ENCODE measurements around the gene RBM10. TPM values are rescaled to one million over a fixed set of nuclear protein-coding genes. Genes with fewer than 3 reads are reported as not detected.

The RBM10 gene
- total and polyA plus RNA-seq, 2 experiments from 2014 or later: 39.5 to 101 TPM

DNA sequence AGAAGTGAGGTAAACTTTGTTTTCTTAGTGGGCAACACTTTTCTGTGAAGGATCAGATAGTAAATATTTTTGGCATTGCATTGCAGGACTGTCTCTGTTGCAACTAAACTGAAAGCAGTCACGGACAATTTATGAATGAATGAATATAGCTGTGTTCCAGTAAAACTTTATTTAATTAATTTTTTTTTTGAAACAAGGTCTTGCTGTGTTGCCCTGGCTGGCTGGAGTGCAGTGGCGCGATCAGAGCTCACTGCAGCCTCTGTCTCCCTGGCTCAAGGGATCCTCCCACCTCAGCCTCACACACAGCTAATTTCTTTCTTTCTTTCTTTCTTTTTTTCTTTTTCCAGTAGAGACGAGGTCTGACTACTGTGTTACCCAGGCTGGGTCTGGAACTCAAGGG is 15.8 kb downstream of the RBM10 start:
- no peak overlapping the region for H3K4me2 ChIP-seq
- Mint-ChIP-seq H3K36me3 (ENCODE audit: low read depth) (peaks cover 55% of the 10 kb centered on the region), H3K9me3 (no peaks in the 10 kb centered on the region), H3K4me1 (no peaks in the 10 kb centered on the region), H3K27me3 (ENCODE audit: insufficient read depth, low read depth, poor library complexity) (peaks cover 2% of the 10 kb centered on the region), H3K4me3 (no peak overlapping the region), H3K27ac (no peak overlapping the region)
- H3K36me3 ChIP-seq (ENCODE audit: insufficient read depth): no peaks in the 10 kb centered on the region
- no peaks in the 10 kb centered on the region for H3K4me1 ChIP-seq (ENCODE audit: insufficient read depth)
- no peak for TF ChIP-seq CREB1 (CRISPR knock-in tag; IDR thresholded peaks at IDR 0.05; ENCODE audit: low read depth)
- TF ChIP-seq ZNF114 (CRISPR knock-in tag; IDR thresholded peaks at IDR 0.05): no peak
- no peak for TF ChIP-seq EZH2phosphoT487 (IDR thresholded peaks at IDR 0.05; ENCODE audit: unreplicated experiment)
- TF ChIP-seq, protein P1, sequence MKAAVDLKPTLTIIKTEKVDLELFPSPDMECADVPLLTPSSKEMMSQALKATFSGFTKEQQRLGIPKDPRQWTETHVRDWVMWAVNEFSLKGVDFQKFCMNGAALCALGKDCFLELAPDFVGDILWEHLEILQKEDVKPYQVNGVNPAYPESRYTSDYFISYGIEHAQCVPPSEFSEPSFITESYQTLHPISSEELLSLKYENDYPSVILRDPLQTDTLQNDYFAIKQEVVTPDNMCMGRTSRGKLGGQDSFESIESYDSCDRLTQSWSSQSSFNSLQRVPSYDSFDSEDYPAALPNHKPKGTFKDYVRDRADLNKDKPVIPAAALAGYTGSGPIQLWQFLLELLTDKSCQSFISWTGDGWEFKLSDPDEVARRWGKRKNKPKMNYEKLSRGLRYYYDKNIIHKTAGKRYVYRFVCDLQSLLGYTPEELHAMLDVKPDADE (IDR thresholded peaks at IDR 0.05): no peak
- no peak for TF ChIP-seq EZH2 (IDR thresholded peaks at IDR 0.05; ENCODE audit: low read depth, unreplicated experiment)
- no peak for TF ChIP-seq POLR2AphosphoS5 (IDR thresholded peaks at IDR 0.05; ENCODE audit: low read depth)
- no peak for TF ChIP-seq NANOG (IDR thresholded peaks at IDR 0.05; ENCODE audit: borderline replicate concordance)
- TF ChIP-seq, protein P2, sequence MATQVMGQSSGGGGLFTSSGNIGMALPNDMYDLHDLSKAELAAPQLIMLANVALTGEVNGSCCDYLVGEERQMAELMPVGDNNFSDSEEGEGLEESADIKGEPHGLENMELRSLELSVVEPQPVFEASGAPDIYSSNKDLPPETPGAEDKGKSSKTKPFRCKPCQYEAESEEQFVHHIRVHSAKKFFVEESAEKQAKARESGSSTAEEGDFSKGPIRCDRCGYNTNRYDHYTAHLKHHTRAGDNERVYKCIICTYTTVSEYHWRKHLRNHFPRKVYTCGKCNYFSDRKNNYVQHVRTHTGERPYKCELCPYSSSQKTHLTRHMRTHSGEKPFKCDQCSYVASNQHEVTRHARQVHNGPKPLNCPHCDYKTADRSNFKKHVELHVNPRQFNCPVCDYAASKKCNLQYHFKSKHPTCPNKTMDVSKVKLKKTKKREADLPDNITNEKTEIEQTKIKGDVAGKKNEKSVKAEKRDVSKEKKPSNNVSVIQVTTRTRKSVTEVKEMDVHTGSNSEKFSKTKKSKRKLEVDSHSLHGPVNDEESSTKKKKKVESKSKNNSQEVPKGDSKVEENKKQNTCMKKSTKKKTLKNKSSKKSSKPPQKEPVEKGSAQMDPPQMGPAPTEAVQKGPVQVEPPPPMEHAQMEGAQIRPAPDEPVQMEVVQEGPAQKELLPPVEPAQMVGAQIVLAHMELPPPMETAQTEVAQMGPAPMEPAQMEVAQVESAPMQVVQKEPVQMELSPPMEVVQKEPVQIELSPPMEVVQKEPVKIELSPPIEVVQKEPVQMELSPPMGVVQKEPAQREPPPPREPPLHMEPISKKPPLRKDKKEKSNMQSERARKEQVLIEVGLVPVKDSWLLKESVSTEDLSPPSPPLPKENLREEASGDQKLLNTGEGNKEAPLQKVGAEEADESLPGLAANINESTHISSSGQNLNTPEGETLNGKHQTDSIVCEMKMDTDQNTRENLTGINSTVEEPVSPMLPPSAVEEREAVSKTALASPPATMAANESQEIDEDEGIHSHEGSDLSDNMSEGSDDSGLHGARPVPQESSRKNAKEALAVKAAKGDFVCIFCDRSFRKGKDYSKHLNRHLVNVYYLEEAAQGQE (IDR thresholded peaks at IDR 0.05; ENCODE audit: unreplicated experiment): no peak
- TF ChIP-seq ZNF331 (CRISPR knock-in tag; IDR thresholded peaks at IDR 0.05; ENCODE audit: low read depth): no peak
- no peak for TF ChIP-seq STAT1 (IDR thresholded peaks at IDR 0.05; ENCODE audit: unreplicated experiment)
- TF ChIP-seq, protein P3, sequence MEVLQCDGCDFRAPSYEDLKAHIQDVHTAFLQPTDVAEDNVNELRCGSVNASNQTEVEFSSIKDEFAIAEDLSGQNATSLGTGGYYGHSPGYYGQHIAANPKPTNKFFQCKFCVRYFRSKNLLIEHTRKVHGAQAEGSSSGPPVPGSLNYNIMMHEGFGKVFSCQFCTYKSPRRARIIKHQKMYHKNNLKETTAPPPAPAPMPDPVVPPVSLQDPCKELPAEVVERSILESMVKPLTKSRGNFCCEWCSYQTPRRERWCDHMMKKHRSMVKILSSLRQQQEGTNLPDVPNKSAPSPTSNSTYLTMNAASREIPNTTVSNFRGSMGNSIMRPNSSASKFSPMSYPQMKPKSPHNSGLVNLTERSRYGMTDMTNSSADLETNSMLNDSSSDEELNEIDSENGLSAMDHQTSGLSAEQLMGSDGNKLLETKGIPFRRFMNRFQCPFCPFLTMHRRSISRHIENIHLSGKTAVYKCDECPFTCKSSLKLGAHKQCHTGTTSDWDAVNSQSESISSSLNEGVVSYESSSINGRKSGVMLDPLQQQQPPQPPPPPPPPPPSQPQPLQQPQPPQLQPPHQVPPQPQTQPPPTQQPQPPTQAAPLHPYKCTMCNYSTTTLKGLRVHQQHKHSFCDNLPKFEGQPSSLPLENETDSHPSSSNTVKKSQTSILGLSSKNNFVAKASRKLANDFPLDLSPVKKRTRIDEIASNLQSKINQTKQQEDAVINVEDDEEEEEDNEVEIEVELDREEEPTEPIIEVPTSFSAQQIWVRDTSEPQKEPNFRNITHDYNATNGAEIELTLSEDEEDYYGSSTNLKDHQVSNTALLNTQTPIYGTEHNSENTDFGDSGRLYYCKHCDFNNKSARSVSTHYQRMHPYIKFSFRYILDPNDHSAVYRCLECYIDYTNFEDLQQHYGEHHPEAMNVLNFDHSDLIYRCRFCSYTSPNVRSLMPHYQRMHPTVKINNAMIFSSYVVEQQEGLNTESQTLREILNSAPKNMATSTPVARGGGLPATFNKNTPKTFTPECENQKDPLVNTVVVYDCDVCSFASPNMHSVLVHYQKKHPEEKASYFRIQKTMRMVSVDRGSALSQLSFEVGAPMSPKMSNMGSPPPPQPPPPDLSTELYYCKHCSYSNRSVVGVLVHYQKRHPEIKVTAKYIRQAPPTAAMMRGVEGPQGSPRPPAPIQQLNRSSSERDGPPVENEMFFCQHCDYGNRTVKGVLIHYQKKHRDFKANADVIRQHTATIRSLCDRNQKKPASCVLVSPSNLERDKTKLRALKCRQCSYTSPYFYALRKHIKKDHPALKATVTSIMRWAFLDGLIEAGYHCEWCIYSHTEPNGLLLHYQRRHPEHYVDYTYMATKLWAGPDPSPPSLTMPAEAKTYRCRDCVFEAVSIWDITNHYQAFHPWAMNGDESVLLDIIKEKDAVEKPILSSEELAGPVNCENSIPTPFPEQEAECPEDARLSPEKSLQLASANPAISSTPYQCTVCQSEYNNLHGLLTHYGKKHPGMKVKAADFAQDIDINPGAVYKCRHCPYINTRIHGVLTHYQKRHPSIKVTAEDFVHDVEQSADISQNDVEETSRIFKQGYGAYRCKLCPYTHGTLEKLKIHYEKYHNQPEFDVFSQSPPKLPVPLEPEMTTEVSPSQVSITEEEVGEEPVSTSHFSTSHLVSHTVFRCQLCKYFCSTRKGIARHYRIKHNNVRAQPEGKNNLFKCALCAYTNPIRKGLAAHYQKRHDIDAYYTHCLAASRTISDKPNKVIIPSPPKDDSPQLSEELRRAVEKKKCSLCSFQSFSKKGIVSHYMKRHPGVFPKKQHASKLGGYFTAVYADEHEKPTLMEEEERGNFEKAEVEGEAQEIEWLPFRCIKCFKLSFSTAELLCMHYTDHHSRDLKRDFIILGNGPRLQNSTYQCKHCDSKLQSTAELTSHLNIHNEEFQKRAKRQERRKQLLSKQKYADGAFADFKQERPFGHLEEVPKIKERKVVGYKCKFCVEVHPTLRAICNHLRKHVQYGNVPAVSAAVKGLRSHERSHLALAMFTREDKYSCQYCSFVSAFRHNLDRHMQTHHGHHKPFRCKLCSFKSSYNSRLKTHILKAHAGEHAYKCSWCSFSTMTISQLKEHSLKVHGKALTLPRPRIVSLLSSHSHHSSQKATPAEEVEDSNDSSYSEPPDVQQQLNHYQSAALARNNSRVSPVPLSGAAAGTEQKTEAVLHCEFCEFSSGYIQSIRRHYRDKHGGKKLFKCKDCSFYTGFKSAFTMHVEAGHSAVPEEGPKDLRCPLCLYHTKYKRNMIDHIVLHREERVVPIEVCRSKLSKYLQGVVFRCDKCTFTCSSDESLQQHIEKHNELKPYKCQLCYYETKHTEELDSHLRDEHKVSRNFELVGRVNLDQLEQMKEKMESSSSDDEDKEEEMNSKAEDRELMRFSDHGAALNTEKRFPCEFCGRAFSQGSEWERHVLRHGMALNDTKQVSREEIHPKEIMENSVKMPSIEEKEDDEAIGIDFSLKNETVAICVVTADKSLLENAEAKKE (CRISPR knock-in tag; IDR thresholded peaks at IDR 0.05): no peak
- TF ChIP-seq, protein P4, sequence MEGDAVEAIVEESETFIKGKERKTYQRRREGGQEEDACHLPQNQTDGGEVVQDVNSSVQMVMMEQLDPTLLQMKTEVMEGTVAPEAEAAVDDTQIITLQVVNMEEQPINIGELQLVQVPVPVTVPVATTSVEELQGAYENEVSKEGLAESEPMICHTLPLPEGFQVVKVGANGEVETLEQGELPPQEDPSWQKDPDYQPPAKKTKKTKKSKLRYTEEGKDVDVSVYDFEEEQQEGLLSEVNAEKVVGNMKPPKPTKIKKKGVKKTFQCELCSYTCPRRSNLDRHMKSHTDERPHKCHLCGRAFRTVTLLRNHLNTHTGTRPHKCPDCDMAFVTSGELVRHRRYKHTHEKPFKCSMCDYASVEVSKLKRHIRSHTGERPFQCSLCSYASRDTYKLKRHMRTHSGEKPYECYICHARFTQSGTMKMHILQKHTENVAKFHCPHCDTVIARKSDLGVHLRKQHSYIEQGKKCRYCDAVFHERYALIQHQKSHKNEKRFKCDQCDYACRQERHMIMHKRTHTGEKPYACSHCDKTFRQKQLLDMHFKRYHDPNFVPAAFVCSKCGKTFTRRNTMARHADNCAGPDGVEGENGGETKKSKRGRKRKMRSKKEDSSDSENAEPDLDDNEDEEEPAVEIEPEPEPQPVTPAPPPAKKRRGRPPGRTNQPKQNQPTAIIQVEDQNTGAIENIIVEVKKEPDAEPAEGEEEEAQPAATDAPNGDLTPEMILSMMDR (conservative IDR thresholded peaks at IDR 0.05; ENCODE audit: low read depth in 2 of 2): no peak
- no peak for TF ChIP-seq JUNB (IDR thresholded peaks at IDR 0.05; ENCODE audit: unreplicated experiment)
- no peak for ATAC-seq
- peaks cover 57% of the 10 kb centered on the region for H3K79me2 ChIP-seq (replicated peaks; ENCODE audit: insufficient read depth)
- no peaks in the 10 kb centered on the region for H3K9me2 ChIP-seq (ENCODE audit: insufficient read depth)
- no peaks in the 10 kb centered on the region; the same call in 1 of the 2 replicates for H4K20me1 ChIP-seq (replicated peaks; ENCODE audit: insufficient read depth)
- no peaks in the 10 kb centered on the region for H3F3A ChIP-seq (replicated peaks; ENCODE audit: low read depth)
- no peak overlapping the region for H3K4me3 ChIP-seq
- no peak overlapping the region for H2AFZ ChIP-seq
- H3K27me3 ChIP-seq (ENCODE audit: insufficient read depth): no peaks in the 10 kb centered on the region
- DNase-seq (ENCODE audit: low spot score): no peak
- H3K27ac ChIP-seq (ENCODE audit: low read depth): no peak overlapping the region

Data from GM23338 (cell line).